ENCODE measurements around the gene CCSER1. TPM values are rescaled to one million over a fixed set of nuclear protein-coding genes. Genes with fewer than 3 reads are reported as not detected.

CCSER1 gene
- total RNA-seq, 1 donor from 2014 or later: 18.1 TPM

DNA sequence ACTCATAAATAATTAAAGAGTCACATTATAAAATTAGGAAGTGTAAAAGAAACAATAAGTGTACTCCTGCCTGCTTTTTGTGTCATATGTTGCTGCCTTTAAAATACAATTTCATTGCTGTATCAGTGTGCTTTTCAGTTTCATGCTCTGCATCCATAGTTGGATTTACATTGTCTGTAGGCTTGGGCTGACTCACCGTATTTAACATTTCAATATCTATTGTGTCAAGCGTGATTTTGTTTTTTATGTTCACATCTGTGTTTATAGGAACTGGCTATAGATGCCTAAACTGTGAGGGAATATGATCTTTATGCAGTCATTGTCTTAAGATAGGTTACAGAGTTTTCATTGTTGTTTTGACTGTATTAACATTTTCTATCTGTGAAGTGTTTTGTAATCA is 18.1 kb downstream of the CCSER1 start:
- H3K27me3 Mint-ChIP-seq: no peaks in the 10 kb centered on the region
- TF ChIP-seq, protein P1, sequence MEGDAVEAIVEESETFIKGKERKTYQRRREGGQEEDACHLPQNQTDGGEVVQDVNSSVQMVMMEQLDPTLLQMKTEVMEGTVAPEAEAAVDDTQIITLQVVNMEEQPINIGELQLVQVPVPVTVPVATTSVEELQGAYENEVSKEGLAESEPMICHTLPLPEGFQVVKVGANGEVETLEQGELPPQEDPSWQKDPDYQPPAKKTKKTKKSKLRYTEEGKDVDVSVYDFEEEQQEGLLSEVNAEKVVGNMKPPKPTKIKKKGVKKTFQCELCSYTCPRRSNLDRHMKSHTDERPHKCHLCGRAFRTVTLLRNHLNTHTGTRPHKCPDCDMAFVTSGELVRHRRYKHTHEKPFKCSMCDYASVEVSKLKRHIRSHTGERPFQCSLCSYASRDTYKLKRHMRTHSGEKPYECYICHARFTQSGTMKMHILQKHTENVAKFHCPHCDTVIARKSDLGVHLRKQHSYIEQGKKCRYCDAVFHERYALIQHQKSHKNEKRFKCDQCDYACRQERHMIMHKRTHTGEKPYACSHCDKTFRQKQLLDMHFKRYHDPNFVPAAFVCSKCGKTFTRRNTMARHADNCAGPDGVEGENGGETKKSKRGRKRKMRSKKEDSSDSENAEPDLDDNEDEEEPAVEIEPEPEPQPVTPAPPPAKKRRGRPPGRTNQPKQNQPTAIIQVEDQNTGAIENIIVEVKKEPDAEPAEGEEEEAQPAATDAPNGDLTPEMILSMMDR (conservative IDR thresholded peaks at IDR 0.05): no peak
- DNase-seq (ENCODE audit: extremely low spot score, unreplicated experiment): no peak
- H3K4me3 Mint-ChIP-seq: no peak overlapping the region
- H3K4me1 Mint-ChIP-seq (ENCODE audit: unreplicated experiment): peaks cover 8% of the 10 kb centered on the region
- H3K36me3 Mint-ChIP-seq: no peaks in the 10 kb centered on the region
- no peak overlapping the region for H3K27ac Mint-ChIP-seq
- H3K9me3 Mint-ChIP-seq: no peaks in the 10 kb centered on the region

DNA sequence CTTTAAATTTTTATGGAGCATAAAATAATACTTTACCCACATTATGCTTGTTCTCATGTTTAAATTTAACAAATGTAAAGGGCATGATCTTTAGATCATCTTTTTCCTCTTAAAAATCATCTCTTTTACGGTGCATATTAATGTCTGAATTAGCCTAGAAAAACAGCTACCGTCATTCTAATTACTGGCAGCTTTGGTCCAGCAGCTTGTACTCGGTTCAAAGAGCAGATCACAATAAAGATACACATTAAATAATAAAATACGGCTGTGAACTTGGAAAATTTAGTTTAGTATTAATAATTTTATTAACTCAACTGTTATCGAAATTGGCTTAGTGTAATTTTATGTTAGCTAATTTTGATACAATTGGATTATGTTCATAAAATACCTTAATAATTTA is 19.1 kb downstream of the CCSER1 start:
- Mint-ChIP-seq H3K9me3 (no peaks in the 10 kb centered on the region), H3K4me3 (no peak overlapping the region)

DNA sequence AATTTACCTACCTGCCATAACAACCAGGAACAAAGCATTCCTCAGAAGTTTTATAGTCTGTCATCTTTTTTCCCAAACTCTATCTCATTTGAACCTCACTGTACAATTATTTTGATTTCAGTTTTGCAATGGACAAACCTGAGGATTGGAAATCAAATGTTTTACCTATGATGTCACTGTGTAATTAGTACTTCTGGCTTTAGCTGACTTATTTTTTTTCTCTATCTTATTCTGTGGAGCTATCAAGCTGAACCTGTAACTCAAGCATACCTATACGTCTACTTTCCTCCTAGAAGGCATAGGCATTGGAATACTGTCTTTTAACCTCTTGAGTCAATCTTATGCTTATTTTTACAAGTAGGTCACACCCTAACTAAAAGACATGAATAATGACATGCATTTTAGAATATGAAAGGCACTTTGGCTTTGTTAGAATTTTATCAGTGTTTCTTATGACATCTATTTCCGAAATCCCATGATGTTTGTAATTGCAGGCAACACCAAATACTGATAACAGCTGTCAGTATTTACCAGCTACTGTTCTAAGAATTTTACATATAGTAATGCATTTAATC is 21.5 kb downstream of the CCSER1 start:
- no peak for DNase-seq (ENCODE audit: extremely low spot score, unreplicated experiment)
- TF ChIP-seq, protein P1 (conservative IDR thresholded peaks at IDR 0.05): no peak
- peaks cover 4% of the 10 kb centered on the region for H3K9me3 Mint-ChIP-seq
- peaks cover 3% of the 10 kb centered on the region for H3K4me1 Mint-ChIP-seq (ENCODE audit: unreplicated experiment)
- no peak overlapping the region for H3K4me3 Mint-ChIP-seq
- no peaks in the 10 kb centered on the region for H3K27me3 Mint-ChIP-seq
- no peak overlapping the region for H3K27ac Mint-ChIP-seq
- no peaks in the 10 kb centered on the region for H3K36me3 Mint-ChIP-seq

More for the DNA sequence above, 19.1 kb downstream of the CCSER1 start:
- TF ChIP-seq, protein P1 (conservative IDR thresholded peaks at IDR 0.05): no peak
- peaks cover 8% of the 10 kb centered on the region for H3K4me1 Mint-ChIP-seq (ENCODE audit: unreplicated experiment)
- DNase-seq (ENCODE audit: extremely low spot score, unreplicated experiment): no peak
- no peaks in the 10 kb centered on the region for H3K27me3 Mint-ChIP-seq
- no peaks in the 10 kb centered on the region for H3K36me3 Mint-ChIP-seq
- no peak overlapping the region for H3K27ac Mint-ChIP-seq

DNA sequence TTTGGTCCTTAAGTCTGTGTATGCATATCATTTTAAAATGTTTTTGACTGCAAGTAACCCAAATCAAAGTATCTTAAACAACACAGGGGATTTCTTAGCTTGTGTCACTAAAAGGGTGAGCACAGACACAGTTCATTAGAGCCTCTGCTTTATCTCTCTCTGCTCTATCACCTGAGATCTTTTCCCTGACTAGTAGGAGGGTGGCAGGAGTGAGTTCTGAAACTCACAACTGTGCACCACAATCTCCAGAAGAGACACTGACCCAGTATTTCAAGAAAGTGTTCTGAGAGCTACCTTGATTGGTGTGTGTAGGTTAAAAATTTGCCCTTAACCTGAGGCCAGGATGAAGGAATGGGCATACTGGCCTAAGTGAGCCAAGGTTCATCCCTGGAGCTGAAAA is 24.8 kb downstream of the CCSER1 start:
- no peaks in the 10 kb centered on the region for H3K4me1 Mint-ChIP-seq (ENCODE audit: unreplicated experiment)
- no peak overlapping the region for H3K4me3 Mint-ChIP-seq
- no peak for DNase-seq (ENCODE audit: extremely low spot score, unreplicated experiment)
- no peaks in the 10 kb centered on the region for H3K36me3 Mint-ChIP-seq
- peaks cover 4% of the 10 kb centered on the region for H3K9me3 Mint-ChIP-seq
- no peaks in the 10 kb centered on the region for H3K27me3 Mint-ChIP-seq
- TF ChIP-seq, protein P1 (conservative IDR thresholded peaks at IDR 0.05): no peak
- H3K27ac Mint-ChIP-seq: no peak overlapping the region

DNA sequence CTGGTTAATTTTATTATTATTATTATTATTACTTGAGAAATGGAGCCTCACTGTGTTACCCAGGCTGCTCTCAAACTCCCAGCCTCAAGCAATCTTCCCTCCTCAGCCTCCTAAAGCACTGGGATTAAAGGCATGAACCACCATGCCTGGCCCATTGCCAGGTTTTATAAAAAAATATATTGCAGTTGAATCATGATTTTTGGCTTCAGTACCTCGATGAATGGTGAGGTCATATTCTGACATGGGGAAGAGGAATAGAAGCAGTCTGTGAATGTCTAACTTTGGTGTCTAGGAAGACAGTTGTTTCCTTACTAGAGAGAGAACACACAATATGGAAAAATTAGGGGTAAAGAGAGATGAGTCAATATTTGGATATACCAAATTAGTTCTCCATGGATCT is 32.0 kb downstream of the CCSER1 start:
- TF ChIP-seq, protein P1 (conservative IDR thresholded peaks at IDR 0.05): no peak
- DNase-seq (ENCODE audit: extremely low spot score, unreplicated experiment): no peak
- Mint-ChIP-seq H3K27me3 (no peaks in the 10 kb centered on the region), H3K4me1 (ENCODE audit: unreplicated experiment) (peaks cover 6% of the 10 kb centered on the region), H3K27ac (no peak overlapping the region), H3K36me3 (no peaks in the 10 kb centered on the region), H3K4me3 (no peak overlapping the region), H3K9me3 (no peaks in the 10 kb centered on the region)

DNA sequence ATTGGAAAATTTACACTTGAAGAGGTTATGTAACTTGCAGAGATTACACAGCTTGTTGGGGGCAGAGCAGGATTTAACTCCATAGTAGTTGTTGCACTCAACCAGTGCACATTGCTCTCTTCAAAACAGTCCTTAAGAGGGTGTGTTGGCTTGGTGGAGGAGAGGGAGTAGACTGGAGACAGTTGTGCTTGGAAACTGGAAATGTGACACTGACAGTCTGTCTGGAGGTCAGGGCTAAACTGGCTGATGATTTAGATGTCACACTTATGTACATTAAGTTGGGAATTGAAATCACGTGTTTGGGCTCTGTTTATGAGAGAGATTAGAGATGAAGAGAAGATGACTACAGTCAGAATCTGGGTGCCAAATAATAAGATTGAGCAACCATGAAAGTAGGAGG is 32.9 kb downstream of the CCSER1 start:
- H3K27me3 Mint-ChIP-seq: no peaks in the 10 kb centered on the region
- TF ChIP-seq, protein P1 (conservative IDR thresholded peaks at IDR 0.05): no peak

More for the DNA sequence above, 32.9 kb downstream of the CCSER1 start:
- no peak for DNase-seq (ENCODE audit: extremely low spot score, unreplicated experiment)
- Mint-ChIP-seq H3K36me3 (no peaks in the 10 kb centered on the region), H3K27ac (no peak overlapping the region), H3K4me3 (no peak overlapping the region), H3K4me1 (ENCODE audit: unreplicated experiment) (peaks cover 6% of the 10 kb centered on the region), H3K9me3 (no peaks in the 10 kb centered on the region)
